Activated CD4-positive, alpha-beta T cell treated with anti-CD3 and anti-CD28 coated beads, Interleukin-2, amount 10 ng/mL, durations not matched to agents 24 days and 14 days (primary cell): Measurements from ENCODE around the gene HCK. TPM values are rescaled to one million over a fixed set of nuclear protein-coding genes. Genes with fewer than 3 reads are reported as not detected.

Experiments used
- DNase-seq: peaks from one replicate; pipeline ENCODE4 v3.0.0; 2022
- H3K27ac Mint-ChIP-seq: one replicate; pipeline ENCODE4 v1.8.0; 2022; ENCODE audit warnings: mild to moderate bottlenecking, mixed read lengths
- H3K27me3 Mint-ChIP-seq: one replicate; pipeline ENCODE4 v1.8.0; 2022; ENCODE audit warnings: mixed read lengths
- H3K36me3 Mint-ChIP-seq: one replicate; pipeline ENCODE4 v1.8.0; 2022; ENCODE audit warnings: low read depth, mild to moderate bottlenecking, mixed read lengths
- H3K4me1 Mint-ChIP-seq: one replicate; pipeline ENCODE4 v1.8.0; 2021; ENCODE audit warnings: mixed read lengths
- H3K4me3 Mint-ChIP-seq: one replicate; pipeline ENCODE4 v1.8.0; 2022; ENCODE audit warnings: mild to moderate bottlenecking, moderate library complexity, mixed read lengths
- H3K9me3 Mint-ChIP-seq: one replicate; pipeline ENCODE4 v1.8.0; 2021; ENCODE audit warnings: mixed read lengths
- intact Hi-C: fragments of 100-400 bp; cut with micrococcal nuclease; formaldehyde crosslinking; loops from one replicate; pipeline ENCODE4 v1.15.1; 2023
- total RNA-seq: library from RNA; stranded (reverse); gene quantifications from 2 replicates; pipeline ENCODE4 v1.2.3, GENCODE V29; 2022

Gene HCK
- not detected in 2 replicates for total RNA-seq

DNA sequence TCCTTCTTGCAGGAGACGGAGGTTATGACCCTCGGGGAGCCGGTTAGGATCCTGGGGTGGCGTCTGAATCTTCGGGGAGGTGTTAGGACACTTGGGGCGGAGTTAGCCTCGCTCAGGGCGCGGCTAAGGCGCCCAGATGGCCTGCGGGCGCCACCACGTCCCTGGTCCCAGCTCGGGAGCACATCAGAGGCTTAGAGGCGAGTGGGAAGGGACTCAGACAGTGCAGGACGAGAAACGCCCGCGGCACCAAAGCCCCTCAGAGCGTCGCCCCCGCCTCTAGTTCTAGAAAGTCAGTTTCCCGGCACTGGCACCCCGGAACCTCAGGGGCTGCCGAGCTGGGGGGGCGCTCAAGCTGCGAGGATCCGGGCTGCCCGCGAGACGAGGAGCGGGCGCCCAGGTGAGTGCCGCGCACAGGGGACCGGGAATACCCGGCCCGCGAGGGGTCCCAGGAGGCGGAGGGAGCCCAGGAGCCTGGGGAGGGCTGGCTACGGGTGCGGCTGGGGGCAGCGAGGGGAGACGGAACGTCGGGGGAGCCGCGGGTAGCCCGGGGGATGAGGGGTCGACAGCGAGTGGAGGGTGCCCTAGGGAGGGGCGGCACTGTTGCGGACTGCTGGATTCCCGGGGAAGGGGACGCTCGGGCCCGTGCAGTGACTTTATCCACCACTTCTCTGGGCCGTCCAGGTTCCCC lies at the start of gene HCK:
Gene HCK, plus strand, starts transcription at position 153 of the 688 bp plus-strand sequence.
- Mint-ChIP-seq H3K36me3 (no peaks in the 10 kb centered on the region), H3K27ac (peak within 1 kb of the TSS; percentile 37), H3K9me3 (no peaks in the 10 kb centered on the region), H3K4me3 (peak within 1 kb of the TSS; percentile 79), H3K27me3 (peaks cover 55% of the 10 kb centered on the region), H3K4me1 (peaks cover 14% of the 10 kb centered on the region)
- intact Hi-C loops: no loop called here
- DNase-seq: peak; percentile 63

DNA sequence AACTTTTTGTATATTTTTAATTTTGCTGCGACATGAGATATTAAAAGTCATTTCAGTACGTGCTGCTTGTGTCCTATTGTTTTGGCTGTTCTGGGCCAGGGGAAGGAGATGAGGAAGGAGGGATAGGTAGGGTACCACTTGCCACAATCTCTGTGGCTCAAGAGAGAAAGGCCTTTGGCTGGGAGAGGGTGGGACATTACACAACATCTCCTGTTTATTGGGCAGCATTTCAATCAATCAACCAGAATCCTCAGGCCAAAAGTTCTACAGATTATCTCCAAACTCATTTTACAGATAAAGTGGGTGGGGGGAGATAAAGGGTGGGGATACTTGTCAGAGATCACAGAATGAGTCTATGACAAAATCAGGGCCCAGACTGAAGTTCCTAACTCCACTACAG lies 48.7 kb upstream of the HCK start:
- Mint-ChIP-seq H3K4me3 (no peak overlapping the region), H3K27ac (no peak overlapping the region), H3K9me3 (no peaks in the 10 kb centered on the region), H3K27me3 (peaks cover 5% of the 10 kb centered on the region), H3K36me3 (no peaks in the 10 kb centered on the region), H3K4me1 (peaks cover 6% of the 10 kb centered on the region)
- DNase-seq: no peak
- intact Hi-C loops: no loop called here

DNA sequence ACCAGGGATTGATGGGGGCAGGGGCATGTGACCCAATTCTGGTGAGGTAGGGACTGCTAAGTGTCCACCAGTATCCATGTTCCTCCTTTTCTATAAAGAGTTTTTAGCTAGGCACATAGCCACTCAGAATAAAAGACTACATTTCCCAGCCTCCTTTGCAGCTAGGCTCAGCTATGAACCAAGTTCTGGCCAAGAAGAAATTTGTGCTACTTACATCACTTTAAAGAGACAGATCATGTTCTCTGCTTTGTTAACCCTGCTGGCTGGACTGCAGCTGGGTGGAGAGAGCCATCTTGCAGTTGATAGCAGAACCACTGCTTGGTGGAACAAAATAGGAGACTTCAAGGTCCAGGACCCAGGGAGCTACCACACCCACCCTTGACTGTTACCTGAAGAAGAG lies 47.1 kb upstream of the HCK start:
- peaks cover 6% of the 10 kb centered on the region for H3K4me1 Mint-ChIP-seq
- intact Hi-C loops: no loop called here
- DNase-seq: no peak
- no peaks in the 10 kb centered on the region for H3K36me3 Mint-ChIP-seq
- H3K27ac Mint-ChIP-seq: no peak overlapping the region
- H3K27me3 Mint-ChIP-seq: peaks cover 5% of the 10 kb centered on the region
- H3K9me3 Mint-ChIP-seq: no peaks in the 10 kb centered on the region
- H3K4me3 Mint-ChIP-seq: no peak overlapping the region

DNA sequence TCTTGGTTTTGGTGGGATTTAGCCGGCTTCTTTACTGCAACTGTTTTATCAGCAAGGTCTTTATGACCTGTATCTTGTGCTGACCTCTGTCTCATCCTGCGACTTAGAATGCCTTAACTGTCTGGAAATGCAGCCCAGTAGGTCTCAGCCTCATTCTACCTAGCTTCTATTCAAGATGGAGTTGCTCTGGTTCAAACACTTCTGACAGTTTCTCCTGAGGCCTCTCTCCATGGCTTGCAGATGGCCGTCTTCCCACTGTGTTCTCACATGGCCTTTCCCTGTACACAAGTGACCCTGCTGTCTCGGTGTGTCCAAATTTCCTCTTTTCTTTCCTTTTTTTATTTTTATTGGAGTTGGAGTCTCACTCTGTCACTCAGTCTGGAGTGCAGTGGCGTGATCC lies 46.0 kb upstream of the HCK start:
- Mint-ChIP-seq H3K4me3 (no peak overlapping the region), H3K9me3 (no peaks in the 10 kb centered on the region), H3K27ac (no peak overlapping the region), H3K27me3 (peaks cover 5% of the 10 kb centered on the region), H3K4me1 (peaks cover 6% of the 10 kb centered on the region), H3K36me3 (no peaks in the 10 kb centered on the region)
- no peak for DNase-seq
- intact Hi-C loops: no loop called here

DNA sequence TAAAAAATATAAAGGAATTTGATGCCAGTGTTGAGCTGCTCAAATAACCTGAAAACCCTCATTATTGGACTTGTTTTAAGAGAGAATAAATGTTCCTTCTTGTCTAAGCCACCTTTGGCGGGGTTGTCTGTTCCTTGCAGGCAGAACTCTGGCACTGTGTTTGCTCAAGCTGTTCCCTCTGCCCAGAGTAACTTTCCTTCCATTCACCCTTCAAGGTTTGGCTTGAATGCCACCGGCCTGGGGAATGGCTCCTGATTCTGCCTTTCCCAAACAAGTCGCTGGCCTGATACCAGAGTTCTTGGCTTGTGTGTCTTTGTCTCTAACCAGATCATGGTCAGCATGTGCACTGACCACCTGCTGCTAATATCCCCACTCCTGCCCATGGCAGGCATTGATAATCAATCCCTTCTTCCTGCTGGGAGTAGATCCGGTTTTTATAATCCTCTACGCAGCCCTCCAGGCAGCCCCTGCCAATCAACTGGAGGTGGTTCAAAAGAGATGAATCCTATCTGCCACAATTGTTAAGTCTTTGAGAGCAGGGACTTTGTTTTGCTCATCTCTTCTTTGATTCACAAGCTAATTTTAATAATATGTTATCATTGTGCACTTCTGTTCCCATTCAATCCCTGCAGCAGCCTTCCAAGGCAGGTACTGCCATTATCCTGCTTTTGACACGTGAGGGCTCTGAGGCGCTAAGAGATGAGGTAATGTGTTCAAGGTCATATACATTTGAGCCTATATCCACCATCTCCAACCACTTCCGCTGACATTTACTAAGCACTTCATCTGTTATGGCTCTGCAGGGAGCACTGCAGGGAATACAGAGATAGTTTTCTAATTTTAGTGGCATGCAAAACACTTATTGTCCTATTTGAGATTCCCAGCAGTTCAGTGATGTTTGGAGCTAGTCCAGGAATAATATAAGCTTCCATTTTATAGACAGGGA lies 44.9 kb upstream of the HCK start:
- Mint-ChIP-seq H3K9me3 (no peaks in the 10 kb centered on the region), H3K27ac (no peak overlapping the region), H3K36me3 (no peaks in the 10 kb centered on the region), H3K27me3 (peaks cover 7% of the 10 kb centered on the region), H3K4me1 (peaks cover 6% of the 10 kb centered on the region), H3K4me3 (no peak overlapping the region)
- intact Hi-C loops: no loop called here
- DNase-seq: no peak

DNA sequence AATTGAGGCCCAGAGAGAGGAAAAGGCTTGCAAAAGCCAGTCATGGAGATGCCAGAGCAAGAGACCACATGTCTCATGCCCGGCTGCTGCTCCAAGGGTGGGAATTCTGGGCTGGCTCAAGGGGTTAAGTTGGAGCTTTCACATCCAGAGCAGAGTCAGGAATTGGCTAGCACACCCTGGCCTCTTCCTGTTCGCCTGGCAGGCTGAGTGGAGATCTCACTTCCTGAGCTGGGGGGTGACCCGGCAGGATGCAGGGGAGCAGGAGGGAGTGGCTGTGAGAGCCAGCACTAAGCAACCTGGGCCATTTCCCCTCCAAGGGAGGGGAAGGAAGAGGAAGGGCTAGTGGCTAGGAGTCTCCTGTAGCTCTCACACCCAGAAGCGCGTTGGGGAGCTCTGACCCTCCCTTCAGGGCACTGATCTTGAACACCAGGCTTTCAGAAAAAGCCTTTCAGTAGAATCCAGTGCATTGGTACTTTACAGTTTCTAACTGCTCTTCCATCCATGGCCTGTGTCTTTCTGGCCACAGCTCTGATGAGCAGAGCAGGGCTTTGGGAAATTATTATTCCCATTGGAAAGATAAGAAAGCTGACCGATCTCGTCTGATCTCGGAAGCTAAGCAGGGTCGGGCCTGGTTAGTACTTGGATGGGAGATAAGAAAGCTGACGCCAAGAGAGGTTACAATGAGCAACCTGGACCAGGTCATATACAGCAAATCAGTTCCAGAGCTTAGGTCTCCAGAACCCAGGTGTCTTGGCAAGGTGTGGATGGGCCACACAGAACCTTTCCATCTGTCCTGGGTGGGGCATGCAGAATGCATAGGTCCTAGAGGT lies 44.0 kb upstream of the HCK start:
- DNase-seq: no peak
- Mint-ChIP-seq H3K4me1 (peaks cover 6% of the 10 kb centered on the region), H3K9me3 (no peaks in the 10 kb centered on the region), H3K36me3 (no peaks in the 10 kb centered on the region), H3K27ac (no peak overlapping the region), H3K27me3 (peaks cover 7% of the 10 kb centered on the region), H3K4me3 (no peak overlapping the region)
- intact Hi-C loops: no loop called here

DNA sequence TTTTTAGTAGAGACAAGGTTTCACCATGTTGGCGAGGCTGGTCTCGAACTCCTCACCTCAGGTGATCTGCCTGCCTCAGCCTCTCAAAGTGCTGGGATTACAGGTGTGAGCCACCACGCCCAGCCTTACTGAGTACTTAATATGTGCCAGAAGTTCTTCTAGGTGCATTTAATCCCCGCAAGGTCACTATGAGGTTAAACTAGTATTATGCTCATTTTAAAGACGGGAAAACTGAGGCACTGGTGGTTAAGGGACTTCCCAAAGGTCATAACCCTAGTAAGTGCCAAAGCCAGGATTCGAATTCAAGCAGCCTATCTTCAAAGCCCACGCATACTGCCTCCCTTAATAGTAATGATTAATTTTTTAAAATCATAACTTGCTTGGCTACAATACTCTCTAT lies 42.5 kb upstream of the HCK start:
- no peak for DNase-seq
- Mint-ChIP-seq H3K4me3 (no peak overlapping the region), H3K27me3 (peaks cover 10% of the 10 kb centered on the region), H3K36me3 (no peaks in the 10 kb centered on the region), H3K4me1 (peaks cover 6% of the 10 kb centered on the region), H3K27ac (no peak overlapping the region), H3K9me3 (no peaks in the 10 kb centered on the region)
- intact Hi-C loops: no loop called here

DNA sequence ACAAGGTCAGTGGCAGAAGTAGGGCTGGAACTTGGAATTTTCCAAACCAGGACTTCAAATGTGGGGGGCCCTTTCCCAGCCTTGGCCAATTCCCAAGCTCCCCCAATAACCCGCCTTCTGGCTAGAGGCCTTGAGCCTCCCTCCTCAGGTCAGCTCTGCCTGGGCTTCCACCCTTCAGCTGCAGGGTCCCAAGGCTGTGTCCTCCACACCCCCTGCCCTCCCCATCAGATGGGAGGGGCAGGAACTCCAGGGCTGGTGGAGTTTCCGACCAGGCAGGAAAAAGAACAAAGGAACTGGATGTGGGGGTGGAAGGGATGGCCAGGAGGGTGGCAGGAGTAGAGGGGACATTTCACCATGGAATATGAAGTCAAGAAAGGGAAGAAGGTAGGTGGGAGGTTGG lies 41.9 kb upstream of the HCK start, which contains the start of gene CCM2L:
Gene CCM2L, plus strand, starts transcription at position 338 of the 400 bp plus-strand sequence. Its CDS starts 17 bp downstream, at position 355.
- intact Hi-C loops: no loop called here

DNA sequence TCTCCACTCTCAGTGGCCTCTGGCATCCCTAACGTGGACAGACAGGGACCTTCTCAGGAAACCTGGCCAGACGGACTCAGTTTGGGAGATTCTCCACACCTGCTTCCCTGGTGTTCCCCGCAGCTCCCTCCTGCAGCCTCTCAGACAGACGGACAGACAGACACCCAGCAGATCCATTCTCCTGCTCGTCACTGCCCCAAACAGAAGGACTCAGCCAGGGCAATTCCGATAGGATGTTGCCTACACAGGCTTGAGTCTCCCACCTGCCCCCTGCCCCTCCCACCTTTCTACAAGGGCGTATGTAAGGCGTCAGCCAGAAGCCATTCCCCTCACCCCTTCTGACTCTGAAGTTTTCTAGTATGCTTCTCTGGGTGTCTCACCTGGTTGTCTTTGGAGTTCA lies 41.4 kb upstream of the HCK start:
- H3K27ac Mint-ChIP-seq: no peak overlapping the region
- peaks cover 19% of the 10 kb centered on the region for H3K27me3 Mint-ChIP-seq
- H3K36me3 Mint-ChIP-seq: no peaks in the 10 kb centered on the region
- H3K4me1 Mint-ChIP-seq: peaks cover 6% of the 10 kb centered on the region
- intact Hi-C loops: no loop called here
- no peaks in the 10 kb centered on the region for H3K9me3 Mint-ChIP-seq
- no peak overlapping the region for H3K4me3 Mint-ChIP-seq
- DNase-seq: no peak

More for the DNA sequence above, 41.9 kb upstream of the HCK start, which contains the start of gene CCM2L:
- Mint-ChIP-seq H3K4me3 (no peak within 1 kb of the TSS), H3K27me3 (peaks cover 14% of the 10 kb centered on the region), H3K9me3 (no peaks in the 10 kb centered on the region), H3K27ac (no peak within 1 kb of the TSS), H3K36me3 (no peaks in the 10 kb centered on the region), H3K4me1 (peaks cover 6% of the 10 kb centered on the region)
- DNase-seq: no peak

DNA sequence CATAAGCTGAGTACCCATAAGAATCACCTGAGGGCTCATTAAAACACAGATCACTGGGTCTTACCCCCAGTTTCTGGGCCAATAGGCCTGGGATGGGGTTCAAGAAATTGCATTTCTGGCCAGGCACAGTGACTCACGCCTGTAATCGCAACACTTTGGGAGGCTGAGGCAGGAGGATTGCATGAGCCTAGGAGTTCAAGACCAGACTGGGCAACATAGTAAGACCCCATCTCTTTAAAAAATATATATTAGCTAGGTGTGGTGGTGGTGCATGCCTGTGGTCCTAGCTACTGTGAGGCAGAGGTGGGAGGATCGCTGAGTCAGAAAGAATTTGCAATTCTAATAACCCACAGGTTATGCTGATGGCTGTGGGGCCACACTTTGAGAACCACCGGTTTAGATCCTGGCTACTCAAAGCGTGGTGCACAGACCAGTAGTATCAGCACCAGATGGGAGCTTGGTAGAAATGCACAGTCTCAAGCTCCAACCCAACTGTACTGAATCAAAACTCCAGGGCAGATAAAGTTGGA lies 39.8 kb upstream of the HCK start:
- Mint-ChIP-seq H3K27me3 (peaks cover 24% of the 10 kb centered on the region), H3K27ac (no peak overlapping the region), H3K9me3 (no peaks in the 10 kb centered on the region), H3K4me1 (peaks cover 6% of the 10 kb centered on the region), H3K4me3 (no peak overlapping the region), H3K36me3 (no peaks in the 10 kb centered on the region)
- intact Hi-C loops: no loop called here
- DNase-seq: no peak

DNA sequence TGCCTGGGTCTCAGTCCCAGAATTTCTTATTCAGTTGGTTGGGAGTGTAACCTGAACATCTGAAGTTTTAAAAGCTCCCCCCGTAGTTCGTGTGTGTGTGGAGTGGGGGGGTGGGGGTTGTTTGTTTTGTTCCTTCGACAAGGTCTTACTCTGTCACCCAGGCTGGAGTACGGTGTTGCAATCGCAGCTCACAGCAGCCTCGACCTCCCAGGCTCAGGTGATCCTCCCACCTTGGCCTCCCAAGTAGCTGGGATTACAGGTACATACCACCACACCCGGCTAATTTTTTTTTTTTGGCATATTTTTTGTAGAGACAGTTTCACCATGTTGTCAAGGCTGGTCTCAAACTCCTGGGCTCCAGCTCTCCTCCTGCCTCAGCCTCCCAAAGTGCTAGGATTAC lies 38.7 kb upstream of the HCK start:
- intact Hi-C loops: no loop called here

DNA sequence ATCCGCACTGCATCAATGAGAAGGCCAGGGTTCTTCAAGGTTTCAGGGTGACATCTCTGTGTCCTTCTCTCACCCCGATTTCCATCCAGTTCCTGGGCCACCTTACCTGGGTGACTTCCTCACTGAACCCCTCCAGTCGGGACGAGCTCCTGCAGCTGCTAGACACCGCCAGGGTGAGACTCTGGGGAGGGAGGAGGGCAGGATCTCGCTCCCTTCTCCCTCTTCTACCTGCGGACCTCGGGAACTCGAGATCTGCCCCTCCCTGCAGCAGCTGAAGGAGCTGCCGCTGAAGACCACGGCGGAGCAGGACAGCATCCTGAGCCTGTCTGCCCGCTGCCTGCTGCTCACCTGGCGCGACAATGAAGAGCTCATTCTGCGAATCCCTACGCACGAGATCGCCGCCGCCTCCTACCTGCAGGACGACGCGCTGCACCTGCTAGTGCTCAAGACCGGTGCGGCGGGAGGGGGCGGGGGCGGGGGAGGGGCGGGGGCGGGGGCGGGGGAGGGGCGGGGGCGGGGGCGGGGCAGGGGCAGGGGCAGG lies 34.3 kb upstream of the HCK start:
- Mint-ChIP-seq H3K4me1 (peaks cover 18% of the 10 kb centered on the region), H3K36me3 (no peaks in the 10 kb centered on the region), H3K27ac (no peak overlapping the region), H3K4me3 (peak overlapping the region; percentile 66), H3K27me3 (peaks cover 64% of the 10 kb centered on the region), H3K9me3 (no peaks in the 10 kb centered on the region)
- intact Hi-C loops: loop anchor here (5.0 kb wide), 1 partner anchor 65 kb away; the partner anchor contains the start of gene PDRG1
- peak; percentile 75 for DNase-seq

More for the DNA sequence above, 38.7 kb upstream of the HCK start:
- H3K27me3 Mint-ChIP-seq: peaks cover 31% of the 10 kb centered on the region
- H3K4me3 Mint-ChIP-seq: no peak overlapping the region
- H3K27ac Mint-ChIP-seq: no peak overlapping the region
- H3K4me1 Mint-ChIP-seq: peaks cover 6% of the 10 kb centered on the region
- H3K36me3 Mint-ChIP-seq: no peaks in the 10 kb centered on the region
- no peaks in the 10 kb centered on the region for H3K9me3 Mint-ChIP-seq
- no peak for DNase-seq
